ENCODE measurements around the gene C2orf72. TPM values are rescaled to one million over a fixed set of nuclear protein-coding genes. Genes with fewer than 3 reads are reported as not detected.

Gene C2orf72
- total RNA-seq, 1 experiment from 2014 or later = 0.49 TPM

GRCh38 chr2:231093933-231094332 is 56.6 kb downstream of the C2orf72 start:
- H3K9me3 ChIP-seq = no peaks in the 10 kb centered on the region
- no peak overlapping the region for H3K4me3 ChIP-seq
- no peak for DNase-seq
- peaks cover 72% of the 10 kb centered on the region for H3K36me3 ChIP-seq
- H3K27me3 ChIP-seq = no peaks in the 10 kb centered on the region

DNA sequence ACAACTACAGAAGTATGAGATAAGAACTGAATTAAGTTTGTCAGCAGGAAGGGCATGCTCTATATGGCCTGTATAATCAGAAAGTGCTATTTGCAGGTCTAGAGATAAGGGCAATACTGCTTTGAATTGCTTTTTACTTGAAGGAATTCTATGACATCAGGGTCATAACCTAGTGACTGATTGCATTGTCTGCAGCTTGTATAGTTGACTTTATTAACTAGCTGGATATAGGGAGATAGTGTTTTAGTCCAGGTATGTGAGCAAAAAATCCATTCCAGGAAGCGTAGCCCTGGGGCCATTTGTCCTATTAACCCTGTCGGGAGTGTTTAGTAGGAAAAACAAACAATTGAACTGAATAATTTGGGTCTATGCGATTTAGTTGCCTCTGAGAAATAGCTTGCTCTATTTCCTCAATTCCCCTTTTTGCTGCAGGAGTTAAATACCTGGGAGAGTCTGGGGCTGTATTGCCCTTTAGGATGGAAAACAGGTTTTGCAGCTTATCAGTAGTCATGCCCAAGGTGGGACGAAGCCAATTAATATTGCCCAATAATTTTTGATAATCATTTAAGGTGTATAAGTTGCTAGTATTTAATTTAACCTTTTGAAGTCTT is 57.5 kb downstream of the C2orf72 start:
- Histone ChIP-seq H3K9me3 (no peaks in the 10 kb centered on the region), H3K4me3 (no peak overlapping the region), H3K36me3 (peaks cover 73% of the 10 kb centered on the region), H3K27me3 (no peaks in the 10 kb centered on the region)
- no peak for DNase-seq

Other genes starting within 250 kb of the C2orf72 start
- gene ITM2C, start 172.6 kb upstream of the C2orf72 start, total RNA-seq (2014; rRNA removed; shearing (Covaris generic); ENCODE audit: low replicate concordance) = 31.2 and 37.1 TPM in 2 replicates
- gene GPR55, start 112.3 kb upstream of the C2orf72 start, total RNA-seq (2014; rRNA removed; shearing (Covaris generic); ENCODE audit: low replicate concordance) = not detected in 2 replicates
- not detected in 2 replicates for gene SPATA3, start 41.4 kb upstream of the C2orf72 start, total RNA-seq (2014; rRNA removed; shearing (Covaris generic); ENCODE audit: low replicate concordance)
- 54.6 and 95.6 TPM in 2 replicates for gene PSMD1, start 19.3 kb downstream of the C2orf72 start, total RNA-seq (2014; rRNA removed; shearing (Covaris generic); ENCODE audit: low replicate concordance)
- not detected in 2 replicates for gene HTR2B, start 87.5 kb downstream of the C2orf72 start, total RNA-seq (2014; rRNA removed; shearing (Covaris generic); ENCODE audit: low replicate concordance)
- 15.2 and 51.5 TPM in 2 replicates for gene ARMC9, start 161.1 kb downstream of the C2orf72 start, total RNA-seq (2014; rRNA removed; shearing (Covaris generic); ENCODE audit: low replicate concordance)